Vagina (tissue), 2 donors: ENCODE results near the gene AP4E1. TPM values are rescaled to one million over a fixed set of nuclear protein-coding genes. Genes with fewer than 3 reads are reported as not detected.

Experiments used
- DNase-seq, 2 donors: peaks; one replicate each; pipeline ENCODE4 v3.0.0-alpha.2; 2017; ENCODE audit errors: extremely low spot score in 2 of 2
- H3K27ac ChIP-seq: fragments of 200-600 bp; sonication (generic); one replicate; pipeline ENCODE4 v1.5.1; 2019
- H3K27me3 ChIP-seq: fragments of 200-600 bp; sonication (generic); one replicate; pipeline ENCODE4 v1.5.1; 2019
- H3K36me3 ChIP-seq, 2 donors: fragments of 200-600 bp; sonication (generic); one replicate each; pipeline ENCODE4 v1.5.1; 2017 to 2019
- H3K4me1 ChIP-seq: fragments of 200-600 bp; sonication (generic); one replicate; pipeline ENCODE4 v1.5.1; 2019
- H3K4me3 ChIP-seq, 2 donors: fragments of 200-600 bp; sonication (generic); 1 replicate in 1 of 2; 2 replicates in 1 of 2; pipeline ENCODE4 v1.5.1; 2016 to 2019
- H3K9me3 ChIP-seq: fragments of 200-600 bp; sonication (generic); one replicate; pipeline ENCODE4 v1.5.1; 2019
- POLR2A ChIP-seq, 2 donors: fragments of 450-650 bp; IDR thresholded peaks; one replicate each; pipeline ENCODE4 v1.6.1; 2017; ENCODE audit warnings: antibody characterized with exemption in 2 of 2, mild to moderate bottlenecking in 2 of 2, moderate library complexity in 2 of 2
- POLR2AphosphoS5 ChIP-seq, 2 donors: sonication (generic); formaldehyde crosslinking; IDR thresholded peaks; one replicate each; pipeline ENCODE4 v1.9.0; 2017; ENCODE audit warnings: antibody characterized with exemption in 2 of 2, mild to moderate bottlenecking in 2 of 2, low read depth in 1 of 2; ENCODE audit not compliant: insufficient read depth in 1 of 2
- intact Hi-C: fragments of 100-400 bp; cut with DNase I; formaldehyde crosslinking; loops from one replicate; pipeline ENCODE4 v1.15.1; 2023
- total RNA-seq: library from RNA; depleted of rRNA; stranded (reverse); fragments of >200 nt; gene quantifications from one replicate; pipeline ENCODE4 v1.2.3, GENCODE V29; 2016
- TF ChIP-seq, protein P1 (sequence below), 3 experiments: fragments of 450-650 bp in 2 of 3; fragments of 200-600 bp in 1 of 3; sonication (generic) in 1 of 3; IDR thresholded peaks; one replicate each; pipeline ENCODE4 v1.5.1; 2017 to 2019; ENCODE audit warnings: antibody characterized with exemption in 3 of 3, mild to moderate bottlenecking in 2 of 3, moderate library complexity in 2 of 3

The AP4E1 gene
- total RNA-seq, 1 donor from 2014 or later: 7.4 TPM

- TF ChIP-seq, protein P1, sequence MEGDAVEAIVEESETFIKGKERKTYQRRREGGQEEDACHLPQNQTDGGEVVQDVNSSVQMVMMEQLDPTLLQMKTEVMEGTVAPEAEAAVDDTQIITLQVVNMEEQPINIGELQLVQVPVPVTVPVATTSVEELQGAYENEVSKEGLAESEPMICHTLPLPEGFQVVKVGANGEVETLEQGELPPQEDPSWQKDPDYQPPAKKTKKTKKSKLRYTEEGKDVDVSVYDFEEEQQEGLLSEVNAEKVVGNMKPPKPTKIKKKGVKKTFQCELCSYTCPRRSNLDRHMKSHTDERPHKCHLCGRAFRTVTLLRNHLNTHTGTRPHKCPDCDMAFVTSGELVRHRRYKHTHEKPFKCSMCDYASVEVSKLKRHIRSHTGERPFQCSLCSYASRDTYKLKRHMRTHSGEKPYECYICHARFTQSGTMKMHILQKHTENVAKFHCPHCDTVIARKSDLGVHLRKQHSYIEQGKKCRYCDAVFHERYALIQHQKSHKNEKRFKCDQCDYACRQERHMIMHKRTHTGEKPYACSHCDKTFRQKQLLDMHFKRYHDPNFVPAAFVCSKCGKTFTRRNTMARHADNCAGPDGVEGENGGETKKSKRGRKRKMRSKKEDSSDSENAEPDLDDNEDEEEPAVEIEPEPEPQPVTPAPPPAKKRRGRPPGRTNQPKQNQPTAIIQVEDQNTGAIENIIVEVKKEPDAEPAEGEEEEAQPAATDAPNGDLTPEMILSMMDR (IDR thresholded peaks at IDR 0.05): no peak
- no peak for TF ChIP-seq POLR2A (IDR thresholded peaks at IDR 0.05)
- TF ChIP-seq POLR2AphosphoS5 (IDR thresholded peaks at IDR 0.05; ENCODE audit: insufficient read depth in 1 of 2, low read depth in 1 of 2): no peak
- DNase-seq: no peak
- H3K27me3 ChIP-seq: no peaks in the 10 kb centered on the region
- H3K4me1 ChIP-seq: peaks cover 5% of the 10 kb centered on the region
- peak overlapping the region; percentile 21 to 34 for H3K4me3 ChIP-seq
- no peaks in the 10 kb centered on the region for H3K36me3 ChIP-seq
- intact Hi-C loops: loop anchor here (10.0 kb wide), 1 partner anchor 192 kb away; the partner anchor contains the start of gene TRPM7
- H3K27ac ChIP-seq: no peak overlapping the region
- no peaks in the 10 kb centered on the region for H3K9me3 ChIP-seq
Measured at GRCh38 chr15:50876260-50876988, 32.1 kb upstream of the AP4E1 start.

GRCh38 chr15:50876989-50877360 lies 31.5 kb upstream of the AP4E1 start:
- peak overlapping the region; percentile 21 to 34 for H3K4me3 ChIP-seq
- peaks cover 5% of the 10 kb centered on the region for H3K4me1 ChIP-seq
- intact Hi-C loops: loop anchor here (10.0 kb wide), 1 partner anchor 192 kb away; the partner anchor contains the start of gene TRPM7
- no peaks in the 10 kb centered on the region for H3K9me3 ChIP-seq
- no peaks in the 10 kb centered on the region for H3K36me3 ChIP-seq
- no peak overlapping the region for H3K27ac ChIP-seq
- no peak for DNase-seq
- no peaks in the 10 kb centered on the region for H3K27me3 ChIP-seq
- TF ChIP-seq POLR2A (IDR thresholded peaks at IDR 0.05): no peak
- peak in 1 of 2 donors; percentile 76 for TF ChIP-seq POLR2AphosphoS5 (IDR thresholded peaks at IDR 0.05; ENCODE audit: insufficient read depth in 1 of 2, low read depth in 1 of 2)
- TF ChIP-seq, protein P1 (IDR thresholded peaks at IDR 0.05): peak; percentile 67 to 92 (median 90)

GRCh38 chr15:50879016-50879617 lies 29.4 kb upstream of the AP4E1 start:
- intact Hi-C loops: loop anchor here (10.0 kb wide), 1 partner anchor 194 kb away; the partner anchor contains the start of gene TRPM7
- Histone ChIP-seq H3K27me3 (no peaks in the 10 kb centered on the region), H3K9me3 (no peaks in the 10 kb centered on the region), H3K36me3 (no peaks in the 10 kb centered on the region), H3K27ac (no peak overlapping the region), H3K4me1 (peaks cover 6% of the 10 kb centered on the region), H3K4me3 (no peak overlapping the region)
- no peak for DNase-seq
- TF ChIP-seq POLR2A (IDR thresholded peaks at IDR 0.05) (no peak), POLR2AphosphoS5 (IDR thresholded peaks at IDR 0.05; ENCODE audit: insufficient read depth in 1 of 2, low read depth in 1 of 2) (no peak)
- TF ChIP-seq, protein P1 (IDR thresholded peaks at IDR 0.05): no peak

GRCh38 chr15:50880206-50880605 lies 28.3 kb upstream of the AP4E1 start:
- H3K36me3 ChIP-seq: no peaks in the 10 kb centered on the region
- no peak overlapping the region for H3K27ac ChIP-seq
- H3K9me3 ChIP-seq: no peaks in the 10 kb centered on the region
- H3K4me3 ChIP-seq: no peak overlapping the region
- peaks cover 16% of the 10 kb centered on the region for H3K4me1 ChIP-seq
- DNase-seq: no peak
- TF ChIP-seq, protein P1 (IDR thresholded peaks at IDR 0.05): no peak
- TF ChIP-seq POLR2AphosphoS5 (IDR thresholded peaks at IDR 0.05; ENCODE audit: insufficient read depth in 1 of 2, low read depth in 1 of 2): no peak
- intact Hi-C loops: no loop called here
- no peaks in the 10 kb centered on the region for H3K27me3 ChIP-seq

DNA sequence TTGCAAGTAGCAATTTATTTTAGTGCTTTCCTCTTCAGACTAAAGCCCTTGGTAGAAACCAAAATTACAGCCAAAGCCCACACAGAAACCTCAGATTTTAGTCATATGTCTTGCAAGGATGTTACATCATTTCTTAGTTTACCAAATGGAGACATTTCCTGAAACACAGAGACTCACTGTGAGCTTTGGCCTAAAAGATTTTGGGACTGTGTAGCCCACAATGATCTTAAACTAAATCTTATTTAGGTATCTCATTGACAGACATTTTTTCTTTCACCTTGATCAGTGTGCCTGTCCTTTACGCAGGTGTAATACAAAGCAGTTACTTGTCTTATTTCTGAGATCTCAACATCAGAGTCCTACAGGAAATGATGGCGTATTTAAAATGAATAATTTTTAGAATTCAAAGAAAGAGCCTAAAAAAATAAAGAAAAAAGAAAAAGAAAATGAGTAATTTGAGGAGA lies 27.8 kb upstream of the AP4E1 start:
- Histone ChIP-seq H3K4me1 (peaks cover 19% of the 10 kb centered on the region), H3K9me3 (no peaks in the 10 kb centered on the region), H3K27me3 (no peaks in the 10 kb centered on the region), H3K27ac (no peak overlapping the region), H3K36me3 (no peaks in the 10 kb centered on the region), H3K4me3 (no peak overlapping the region)
- intact Hi-C loops: no loop called here
- no peak for DNase-seq
- TF ChIP-seq POLR2A (IDR thresholded peaks at IDR 0.05): no peak
- TF ChIP-seq, protein P1 (IDR thresholded peaks at IDR 0.05): no peak
- no peak for TF ChIP-seq POLR2AphosphoS5 (IDR thresholded peaks at IDR 0.05; ENCODE audit: insufficient read depth in 1 of 2, low read depth in 1 of 2)
